NOMO-1 (cell line): Measurements from ENCODE around the gene INKA2.

Experiments used
- DNase-seq, 2 experiments: peaks; one replicate each; lab custom pipeline; 2025; ENCODE audit not compliant: unreplicated experiment in 2 of 2; lab: John Stamatoyannopoulos, UW

INKA2 gene

DNA sequence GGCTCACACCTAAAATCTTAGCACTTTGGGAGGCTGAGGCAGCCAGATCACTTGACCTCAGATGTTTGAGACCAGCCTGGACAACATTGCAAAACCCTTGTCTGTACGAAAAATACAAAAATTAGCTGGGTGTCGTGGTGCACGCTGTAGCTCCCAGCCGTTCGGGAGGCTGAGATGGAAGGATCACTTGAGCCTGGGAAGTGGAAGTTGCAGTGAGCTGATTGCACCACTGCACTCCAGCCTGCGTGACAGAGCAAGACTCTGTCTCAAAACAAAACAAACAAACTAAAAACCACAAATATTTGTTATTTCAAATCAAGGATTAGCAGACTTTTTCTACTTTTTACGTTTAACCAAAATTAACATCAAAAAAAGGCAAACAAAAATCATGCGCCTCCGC is 31.3 kb downstream of the INKA2 start:
- DNase-seq, result no peak

GRCh38 chr1:111706921-111707320 is 32.3 kb downstream of the INKA2 start:
- DNase-seq, result no peak

- DNase-seq, result no peak
Observed at GRCh38 chr1:111705841-111706240, 33.4 kb downstream of the INKA2 start.

DNA sequence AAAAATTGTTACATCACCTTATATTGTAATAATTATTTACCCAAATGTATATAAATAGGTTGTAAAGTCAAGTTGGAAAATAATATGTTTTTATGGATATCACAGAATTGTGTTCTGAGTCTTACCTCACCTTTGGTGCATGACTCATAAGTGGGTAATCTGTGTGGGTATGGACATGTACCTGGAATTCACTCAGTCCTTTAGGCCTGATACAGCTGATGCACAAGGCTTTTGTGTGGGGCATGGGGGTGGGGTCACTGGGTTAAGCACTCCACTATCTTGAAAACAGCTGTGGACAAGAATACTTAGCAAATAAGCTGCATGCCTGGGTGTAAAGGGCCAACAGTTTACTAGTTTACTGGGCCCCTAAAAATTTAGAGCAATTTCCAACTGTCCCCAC is 34.4 kb downstream of the INKA2 start:
- DNase-seq, result no peak

- DNase-seq, result no peak
Observed at GRCh38 chr1:111704240-111704639, 35.0 kb downstream of the INKA2 start.

GRCh38 chr1:111702504-111703050 is 36.6 kb downstream of the INKA2 start:
- DNase-seq, result no peak

- no peak for DNase-seq
Observed at GRCh38 chr1:111699268-111699667, 39.9 kb downstream of the INKA2 start.

DNA sequence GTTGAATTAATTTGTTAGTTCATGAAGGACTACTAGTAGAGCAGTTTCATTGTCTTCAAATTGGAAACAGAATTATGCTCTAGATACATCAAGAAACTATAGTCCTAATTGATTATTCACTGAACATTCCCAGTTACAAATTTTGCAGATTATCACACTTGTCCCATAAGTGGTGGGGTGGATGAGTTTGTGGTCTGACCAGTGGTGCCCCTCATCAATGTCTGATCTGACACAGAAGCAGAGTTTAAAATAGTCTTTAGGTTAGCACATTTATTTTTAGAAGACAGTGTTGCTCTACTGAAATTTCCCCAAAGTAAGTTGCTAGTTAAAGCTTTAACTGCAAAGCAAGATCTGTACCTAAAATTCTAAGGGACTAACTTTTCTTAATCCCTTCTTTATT is 42.9 kb downstream of the INKA2 start:
- DNase-seq, result no peak

- DNase-seq, result no peak
Observed at GRCh38 chr1:111695801-111696200, 43.4 kb downstream of the INKA2 start.

DNA sequence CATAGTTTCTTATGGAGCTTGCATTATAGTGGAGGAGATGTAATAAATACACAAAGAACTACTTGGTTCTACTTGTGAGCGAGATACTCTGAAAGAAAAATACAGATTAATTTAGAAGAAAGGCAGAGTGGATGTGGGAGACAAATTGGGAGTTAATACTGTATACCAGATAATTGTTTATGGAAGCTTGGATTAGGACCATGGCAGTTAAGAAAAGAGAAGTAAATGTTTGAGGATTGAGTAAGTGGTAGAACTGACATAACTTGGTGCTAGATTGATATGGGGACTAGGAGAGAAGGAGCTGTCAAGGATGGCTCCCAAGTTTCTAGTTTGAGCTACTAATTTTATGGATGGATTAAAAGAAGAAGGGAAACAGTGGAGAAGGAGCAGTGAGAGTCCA is 47.3 kb downstream of the INKA2 start:
- DNase-seq, result peak in 1 of 2 experiments; percentile 23

DNA sequence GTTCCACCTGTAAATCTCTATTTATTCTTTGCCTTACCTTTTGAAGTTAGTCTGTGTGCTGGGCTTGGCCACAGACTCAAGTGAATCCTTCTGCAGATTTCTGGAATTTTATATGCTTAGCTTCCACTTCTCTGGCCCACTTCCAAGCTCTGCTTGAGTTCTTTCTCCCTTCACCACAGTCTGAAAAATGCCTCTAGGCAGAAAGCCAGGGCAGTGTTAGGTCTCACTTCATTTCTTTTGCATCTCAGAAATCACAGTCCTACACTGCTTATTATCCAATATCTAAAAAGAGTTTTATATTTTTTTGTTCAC is 48.9 kb downstream of the INKA2 start:
- DNase-seq, result no peak
